B cell (primary cell): ENCODE measurements around the gene CBX2.

Experiments used
- EZH2 ChIP-seq: IDR thresholded peaks from 2 replicates; pipeline ENCODE4 v1.6.1; 2012; ENCODE audit warnings: borderline replicate concordance, low read depth, mild to moderate bottlenecking, moderate library complexity, low read length; ENCODE audit not compliant: insufficient read depth, poor library complexity, severe bottlenecking
- TF ChIP-seq, protein P1 (sequence below): fragments of 200-600 bp; IDR thresholded peaks from one replicate; pipeline ENCODE4 v1.8.0; 2022; ENCODE audit warnings: antibody characterized with exemption, mild to moderate bottlenecking

DNA sequence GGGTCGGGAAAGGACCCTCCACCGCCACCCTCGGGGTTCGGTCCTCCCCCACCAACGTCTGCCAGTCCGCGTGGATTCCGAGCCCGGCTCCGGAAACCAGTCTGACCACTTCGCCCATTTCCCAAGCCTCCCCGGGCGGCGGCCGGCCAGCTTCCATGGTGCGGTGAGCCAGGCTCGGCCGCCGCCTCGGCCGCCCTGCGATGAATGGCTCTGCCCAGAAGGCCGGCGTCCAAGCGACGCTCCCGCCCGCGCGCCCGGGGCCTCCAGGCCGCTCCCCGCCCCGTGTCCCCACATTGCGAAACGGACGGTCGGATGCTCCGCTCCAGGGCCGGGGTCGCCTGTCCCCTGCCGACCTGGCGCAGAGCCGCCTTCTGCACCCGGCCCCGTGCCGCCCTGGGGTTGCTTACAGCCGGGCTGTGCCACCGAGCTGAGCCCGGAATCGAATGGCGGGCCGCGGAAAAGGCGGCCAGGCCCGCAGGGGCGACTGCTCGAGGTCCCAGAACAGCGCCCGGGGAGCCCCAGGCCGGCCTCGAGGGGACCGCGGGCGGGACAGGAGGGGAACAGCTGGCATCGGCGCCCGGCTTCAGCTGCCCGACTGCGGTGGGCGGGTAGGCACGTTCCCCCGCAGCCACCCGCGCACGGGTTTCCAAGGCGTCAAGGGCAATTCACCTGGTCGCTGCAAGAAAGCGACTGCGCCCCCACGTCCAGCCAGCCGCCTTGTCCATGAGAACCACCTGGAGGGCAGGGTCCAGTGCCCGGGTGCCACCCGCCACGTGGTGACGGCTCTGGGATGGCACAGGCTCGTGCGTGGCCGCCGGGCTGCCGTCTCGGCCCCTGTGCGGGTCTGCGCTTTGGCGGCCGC is 37.3 kb downstream of the CBX2 start:
- TF ChIP-seq, protein P1, sequence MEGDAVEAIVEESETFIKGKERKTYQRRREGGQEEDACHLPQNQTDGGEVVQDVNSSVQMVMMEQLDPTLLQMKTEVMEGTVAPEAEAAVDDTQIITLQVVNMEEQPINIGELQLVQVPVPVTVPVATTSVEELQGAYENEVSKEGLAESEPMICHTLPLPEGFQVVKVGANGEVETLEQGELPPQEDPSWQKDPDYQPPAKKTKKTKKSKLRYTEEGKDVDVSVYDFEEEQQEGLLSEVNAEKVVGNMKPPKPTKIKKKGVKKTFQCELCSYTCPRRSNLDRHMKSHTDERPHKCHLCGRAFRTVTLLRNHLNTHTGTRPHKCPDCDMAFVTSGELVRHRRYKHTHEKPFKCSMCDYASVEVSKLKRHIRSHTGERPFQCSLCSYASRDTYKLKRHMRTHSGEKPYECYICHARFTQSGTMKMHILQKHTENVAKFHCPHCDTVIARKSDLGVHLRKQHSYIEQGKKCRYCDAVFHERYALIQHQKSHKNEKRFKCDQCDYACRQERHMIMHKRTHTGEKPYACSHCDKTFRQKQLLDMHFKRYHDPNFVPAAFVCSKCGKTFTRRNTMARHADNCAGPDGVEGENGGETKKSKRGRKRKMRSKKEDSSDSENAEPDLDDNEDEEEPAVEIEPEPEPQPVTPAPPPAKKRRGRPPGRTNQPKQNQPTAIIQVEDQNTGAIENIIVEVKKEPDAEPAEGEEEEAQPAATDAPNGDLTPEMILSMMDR = no peak
- peak; percentile 93 for TF ChIP-seq EZH2
